ENCODE data around the gene MET.

DNA sequence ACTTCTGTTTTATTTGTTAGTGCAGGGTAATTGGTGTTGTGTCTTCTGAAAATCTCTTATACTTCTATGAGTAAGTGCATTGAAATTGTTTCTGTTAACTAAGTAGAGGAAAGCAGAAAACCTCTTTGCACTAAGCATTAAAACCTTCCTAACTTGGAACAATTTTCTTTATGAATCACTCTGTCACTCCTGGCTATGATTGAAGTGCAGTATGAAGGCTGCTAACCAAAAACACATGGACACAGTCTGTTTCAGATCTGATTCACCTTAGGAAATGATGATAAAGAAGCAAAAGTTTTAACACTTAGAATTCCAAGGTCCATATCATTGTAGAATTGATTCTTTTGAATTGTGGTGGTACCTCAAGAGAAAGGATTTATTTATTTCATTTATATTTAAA lies 41.9 kb downstream of the MET start:
- no peak for TF ChIP-seq EZH2phosphoT487 (conservative IDR thresholded peaks at IDR 0.05; ENCODE audit: low read length)
- TF ChIP-seq, protein P1, sequence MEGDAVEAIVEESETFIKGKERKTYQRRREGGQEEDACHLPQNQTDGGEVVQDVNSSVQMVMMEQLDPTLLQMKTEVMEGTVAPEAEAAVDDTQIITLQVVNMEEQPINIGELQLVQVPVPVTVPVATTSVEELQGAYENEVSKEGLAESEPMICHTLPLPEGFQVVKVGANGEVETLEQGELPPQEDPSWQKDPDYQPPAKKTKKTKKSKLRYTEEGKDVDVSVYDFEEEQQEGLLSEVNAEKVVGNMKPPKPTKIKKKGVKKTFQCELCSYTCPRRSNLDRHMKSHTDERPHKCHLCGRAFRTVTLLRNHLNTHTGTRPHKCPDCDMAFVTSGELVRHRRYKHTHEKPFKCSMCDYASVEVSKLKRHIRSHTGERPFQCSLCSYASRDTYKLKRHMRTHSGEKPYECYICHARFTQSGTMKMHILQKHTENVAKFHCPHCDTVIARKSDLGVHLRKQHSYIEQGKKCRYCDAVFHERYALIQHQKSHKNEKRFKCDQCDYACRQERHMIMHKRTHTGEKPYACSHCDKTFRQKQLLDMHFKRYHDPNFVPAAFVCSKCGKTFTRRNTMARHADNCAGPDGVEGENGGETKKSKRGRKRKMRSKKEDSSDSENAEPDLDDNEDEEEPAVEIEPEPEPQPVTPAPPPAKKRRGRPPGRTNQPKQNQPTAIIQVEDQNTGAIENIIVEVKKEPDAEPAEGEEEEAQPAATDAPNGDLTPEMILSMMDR (IDR thresholded peaks at IDR 0.05; ENCODE audit: insufficient read depth, low read length, poor library complexity, severe bottlenecking): no peak

Measured in SU-DHL-6 (cell line).